ENCODE data around the gene WIF1.

The WIF1 gene

GRCh38 chr12:65140738-65141137 lies 19.6 kb upstream of the WIF1 start:
- no peak for TF ChIP-seq CTCF (IDR thresholded peaks at IDR 0.05; ENCODE audit: extremely low read depth, missing control alignments)
- DNase-seq (ENCODE audit: low spot score), result no peak

GRCh38 chr12:65139389-65139788 lies 18.3 kb upstream of the WIF1 start:
- DNase-seq (ENCODE audit: low spot score), result no peak
- TF ChIP-seq CTCF (IDR thresholded peaks at IDR 0.05; ENCODE audit: extremely low read depth, missing control alignments), result no peak

GRCh38 chr12:65133879-65134278 lies 12.8 kb upstream of the WIF1 start:
- no peak for TF ChIP-seq CTCF (IDR thresholded peaks at IDR 0.05; ENCODE audit: extremely low read depth, missing control alignments)
- DNase-seq (ENCODE audit: low spot score), result no peak

- no peak for DNase-seq (ENCODE audit: low spot score)
- no peak for TF ChIP-seq CTCF (IDR thresholded peaks at IDR 0.05; ENCODE audit: extremely low read depth, missing control alignments)
Measured at GRCh38 chr12:65126482-65126881, 5.4 kb upstream of the WIF1 start.

- TF ChIP-seq CTCF (IDR thresholded peaks at IDR 0.05; ENCODE audit: extremely low read depth, missing control alignments), result no peak
Measured at GRCh38 chr12:65125975-65126374, 4.9 kb upstream of the WIF1 start.

GRCh38 chr12:65125247-65125646 lies 4.1 kb upstream of the WIF1 start:
- DNase-seq (ENCODE audit: low spot score), result no peak
- TF ChIP-seq CTCF (IDR thresholded peaks at IDR 0.05; ENCODE audit: extremely low read depth, missing control alignments), result no peak

More at GRCh38 chr12:65125975-65126374, 4.9 kb upstream of the WIF1 start:
- no peak for DNase-seq (ENCODE audit: low spot score)

GRCh38 chr12:65123435-65124063 lies 2.4 kb upstream of the WIF1 start:
- TF ChIP-seq CTCF (IDR thresholded peaks at IDR 0.05; ENCODE audit: extremely low read depth, missing control alignments), result peak; percentile 43
- DNase-seq (ENCODE audit: low spot score), result peak; percentile 33

Measured in GM20000 (cell line).